Erythroblast (primary cell): Measurements from ENCODE around the gene ARMS2.

Source experiments
- GATA1 ChIP-seq: IDR thresholded peaks from 2 replicates; pipeline ENCODE4 v1.6.1; 2011; ENCODE audit warnings: low read depth, mild to moderate bottlenecking, control low read depth, low read length, moderate library complexity
- POLR2A ChIP-seq: IDR thresholded peaks from 2 replicates; pipeline ENCODE4 v1.6.1; 2011; ENCODE audit warnings: mild to moderate bottlenecking, low read length

- no peak for TF ChIP-seq POLR2A
- TF ChIP-seq GATA1, result no peak
Observed at GRCh38 chr10:122461367-122461728, 6.9 kb downstream of the ARMS2 start, which contains the start of gene HTRA1.
